Gastroesophageal sphincter (tissue), 3 donors: ENCODE results near the gene PINK1.

Source experiments
- EP300 ChIP-seq: sonication (generic); formaldehyde crosslinking; IDR thresholded peaks from one replicate; pipeline ENCODE4 v1.6.1; 2017; ENCODE audit warnings: antibody characterized with exemption, mild to moderate bottlenecking
- POLR2A ChIP-seq, 2 donors: fragments of 450-650 bp; IDR thresholded peaks; one replicate each; pipeline ENCODE4 v1.6.1; 2017; ENCODE audit warnings: antibody characterized with exemption in 2 of 2, mild to moderate bottlenecking in 2 of 2, moderate library complexity in 1 of 2
- POLR2AphosphoS5 ChIP-seq: sonication (generic); formaldehyde crosslinking; IDR thresholded peaks from one replicate; pipeline ENCODE4 v1.6.1; 2017; ENCODE audit warnings: antibody characterized with exemption
- TF ChIP-seq, protein P1 (sequence below), 4 experiments: fragments of 200-600 bp in 2 of 4; fragments of 450-650 bp in 2 of 4; sonication (generic) in 1 of 4; IDR thresholded peaks; one replicate each; pipeline ENCODE4 v1.5.1; 2017 to 2019; ENCODE audit warnings: antibody characterized with exemption in 4 of 4, mild to moderate bottlenecking in 2 of 4, moderate library complexity in 2 of 4

DNA sequence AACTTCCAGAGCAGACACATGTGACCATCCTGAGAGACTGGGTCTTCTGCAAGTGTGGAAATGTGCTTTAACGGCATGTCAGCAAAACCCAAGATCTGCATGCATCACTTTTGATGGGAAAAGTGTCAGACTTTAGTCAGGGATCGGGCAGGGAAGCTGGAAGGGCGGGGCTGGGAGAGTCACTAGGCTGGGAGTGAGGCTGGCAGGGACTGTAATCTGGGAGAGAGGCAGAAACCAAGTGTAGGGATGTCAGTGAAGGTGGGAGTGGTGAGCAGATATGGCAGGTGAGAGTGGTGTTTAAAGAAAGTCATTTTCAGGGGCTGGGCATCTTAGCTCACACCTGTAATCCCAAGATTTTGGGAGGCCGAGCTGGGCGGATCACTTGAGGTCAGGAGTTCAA is 33.1 kb upstream of the PINK1 start:
- TF ChIP-seq POLR2A (IDR thresholded peaks at IDR 0.05) (no peak), EP300 (no peak), POLR2AphosphoS5 (no peak)
- TF ChIP-seq, protein P1, sequence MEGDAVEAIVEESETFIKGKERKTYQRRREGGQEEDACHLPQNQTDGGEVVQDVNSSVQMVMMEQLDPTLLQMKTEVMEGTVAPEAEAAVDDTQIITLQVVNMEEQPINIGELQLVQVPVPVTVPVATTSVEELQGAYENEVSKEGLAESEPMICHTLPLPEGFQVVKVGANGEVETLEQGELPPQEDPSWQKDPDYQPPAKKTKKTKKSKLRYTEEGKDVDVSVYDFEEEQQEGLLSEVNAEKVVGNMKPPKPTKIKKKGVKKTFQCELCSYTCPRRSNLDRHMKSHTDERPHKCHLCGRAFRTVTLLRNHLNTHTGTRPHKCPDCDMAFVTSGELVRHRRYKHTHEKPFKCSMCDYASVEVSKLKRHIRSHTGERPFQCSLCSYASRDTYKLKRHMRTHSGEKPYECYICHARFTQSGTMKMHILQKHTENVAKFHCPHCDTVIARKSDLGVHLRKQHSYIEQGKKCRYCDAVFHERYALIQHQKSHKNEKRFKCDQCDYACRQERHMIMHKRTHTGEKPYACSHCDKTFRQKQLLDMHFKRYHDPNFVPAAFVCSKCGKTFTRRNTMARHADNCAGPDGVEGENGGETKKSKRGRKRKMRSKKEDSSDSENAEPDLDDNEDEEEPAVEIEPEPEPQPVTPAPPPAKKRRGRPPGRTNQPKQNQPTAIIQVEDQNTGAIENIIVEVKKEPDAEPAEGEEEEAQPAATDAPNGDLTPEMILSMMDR (IDR thresholded peaks at IDR 0.05): no peak
